ENCODE data around the gene SMYD1. TPM values are rescaled to one million over a fixed set of nuclear protein-coding genes. Genes with fewer than 3 reads are reported as not detected.

SMYD1 gene
- total and polyA plus RNA-seq, 10 of the 15 experiments (the other 5 are each of a cell fraction or from before 2014, with no cell fraction given) = 0.09 TPM; not detected in 9

- TF ChIP-seq MEF2A (IDR thresholded peaks at IDR 0.05; ENCODE audit: insufficient read depth, low read depth, low read length) (no peak), SREBF1 (IDR thresholded peaks at IDR 0.05; ENCODE audit: low read length) (no peak)
These were observed 54.1 kb downstream of the SMYD1 start (continued) for GRCh38 chr2:88121678-88122077.

DNA sequence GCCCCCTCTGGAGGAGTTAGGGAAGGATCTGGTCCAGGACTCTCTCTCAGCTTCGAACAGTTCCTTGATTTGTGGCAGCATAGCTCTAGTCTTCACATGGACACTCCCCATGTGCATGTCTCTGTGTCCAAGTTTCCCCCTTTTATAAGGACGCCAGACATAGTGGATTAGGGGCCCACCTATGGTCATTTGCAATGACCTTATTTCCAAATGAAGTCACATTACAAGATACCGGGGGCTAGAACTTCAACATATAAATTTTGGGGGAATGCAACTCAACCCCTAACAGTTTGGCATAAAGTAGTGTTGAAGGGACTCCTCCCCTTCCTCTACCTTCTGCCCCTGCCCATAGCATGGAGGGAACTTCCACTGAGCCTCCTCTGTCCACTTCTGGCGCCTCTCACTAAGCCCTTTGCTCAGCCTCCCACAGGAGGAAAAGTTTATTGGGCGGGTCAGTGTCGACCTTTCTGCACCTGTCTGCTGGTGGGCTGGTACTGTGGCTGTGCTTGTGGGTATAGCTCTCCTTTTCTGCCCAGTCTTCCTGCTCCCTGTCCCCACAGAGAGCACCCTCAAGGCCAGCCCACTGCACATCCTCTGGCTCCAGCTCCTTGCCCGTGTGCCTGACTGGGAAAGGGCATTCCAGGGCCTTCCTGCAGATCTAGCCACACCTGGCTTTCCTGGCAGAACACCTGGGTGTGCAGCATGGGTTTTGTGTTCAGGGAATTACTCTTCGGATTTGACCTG, 54.7 kb downstream of the SMYD1 start:
- BruUV-seq (replicated peaks) = no TSS peak
- Histone ChIP-seq H3K79me2 (ENCODE audit: control insufficient read depth, insufficient read depth, low read length) (no peaks in the 10 kb centered on the region), H3K9ac (ENCODE audit: control insufficient read depth, insufficient read depth, low read length) (no peak overlapping the region), H4K20me1 (ENCODE audit: control insufficient read depth, insufficient read depth) (no peaks in the 10 kb centered on the region), H3K9me3 (replicated peaks; ENCODE audit: control insufficient read depth, insufficient read depth, low read length) (no peaks in the 10 kb centered on the region), H3K4me1 (ENCODE audit: control insufficient read depth, insufficient read depth, low read length) (no peaks in the 10 kb centered on the region), H3K4me2 (ENCODE audit: control insufficient read depth, insufficient read depth) (no peak overlapping the region), H3K36me3 (ENCODE audit: control insufficient read depth in 2 of 2, insufficient read depth in 2 of 2, low read length in 1 of 2) (no peaks in the 10 kb centered on the region), H3K4me3 (no peak overlapping the region), H3K27me3 (replicated peaks in 1 of 2; ENCODE audit: control insufficient read depth in 2 of 2, insufficient read depth in 2 of 2, low read length in 1 of 2) (no peaks in the 10 kb centered on the region; a peak in 1 of 4 replicates), H3K27ac (ENCODE audit: control insufficient read depth, insufficient read depth) (no peak overlapping the region), H2AFZ (ENCODE audit: control insufficient read depth, low read depth, low read length) (no peak overlapping the region)
- WGBS (ENCODE audit: insufficient coverage, insufficient replicate concordance, low lambda C conversion rate, missing lambda C conversion rate) = 19% methylated on average over 8 of the region's 8 CpGs
- SMC1A ChIA-PET (ENCODE audit: uncharacterized antibody, unreplicated experiment) = no interaction called here
- intact Hi-C loops (cut with micrococcal nuclease; ENCODE audit: unreplicated experiment) (no loop called here), in situ Hi-C loops (cut with MboI) (no loop called here)
- POLR2A ChIA-PET = no interaction called here
- FAIRE-seq = no peak
- RAD21 ChIA-PET (ENCODE audit: unreplicated experiment) = no interaction called here
- no peak for ATAC-seq
- no peak for DNase-seq (ENCODE audit: low read depth, low spot score)
- no peak for TF ChIP-seq JUND (IDR thresholded peaks at IDR 0.05; ENCODE audit: low read depth, low read length)
- TF ChIP-seq, protein P1, sequence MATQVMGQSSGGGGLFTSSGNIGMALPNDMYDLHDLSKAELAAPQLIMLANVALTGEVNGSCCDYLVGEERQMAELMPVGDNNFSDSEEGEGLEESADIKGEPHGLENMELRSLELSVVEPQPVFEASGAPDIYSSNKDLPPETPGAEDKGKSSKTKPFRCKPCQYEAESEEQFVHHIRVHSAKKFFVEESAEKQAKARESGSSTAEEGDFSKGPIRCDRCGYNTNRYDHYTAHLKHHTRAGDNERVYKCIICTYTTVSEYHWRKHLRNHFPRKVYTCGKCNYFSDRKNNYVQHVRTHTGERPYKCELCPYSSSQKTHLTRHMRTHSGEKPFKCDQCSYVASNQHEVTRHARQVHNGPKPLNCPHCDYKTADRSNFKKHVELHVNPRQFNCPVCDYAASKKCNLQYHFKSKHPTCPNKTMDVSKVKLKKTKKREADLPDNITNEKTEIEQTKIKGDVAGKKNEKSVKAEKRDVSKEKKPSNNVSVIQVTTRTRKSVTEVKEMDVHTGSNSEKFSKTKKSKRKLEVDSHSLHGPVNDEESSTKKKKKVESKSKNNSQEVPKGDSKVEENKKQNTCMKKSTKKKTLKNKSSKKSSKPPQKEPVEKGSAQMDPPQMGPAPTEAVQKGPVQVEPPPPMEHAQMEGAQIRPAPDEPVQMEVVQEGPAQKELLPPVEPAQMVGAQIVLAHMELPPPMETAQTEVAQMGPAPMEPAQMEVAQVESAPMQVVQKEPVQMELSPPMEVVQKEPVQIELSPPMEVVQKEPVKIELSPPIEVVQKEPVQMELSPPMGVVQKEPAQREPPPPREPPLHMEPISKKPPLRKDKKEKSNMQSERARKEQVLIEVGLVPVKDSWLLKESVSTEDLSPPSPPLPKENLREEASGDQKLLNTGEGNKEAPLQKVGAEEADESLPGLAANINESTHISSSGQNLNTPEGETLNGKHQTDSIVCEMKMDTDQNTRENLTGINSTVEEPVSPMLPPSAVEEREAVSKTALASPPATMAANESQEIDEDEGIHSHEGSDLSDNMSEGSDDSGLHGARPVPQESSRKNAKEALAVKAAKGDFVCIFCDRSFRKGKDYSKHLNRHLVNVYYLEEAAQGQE (IDR thresholded peaks at IDR 0.05; ENCODE audit: low read depth, low read length) = no peak
- TF ChIP-seq SUZ12 (IDR thresholded peaks at IDR 0.05; ENCODE audit: unreplicated experiment) = no peak
- TF ChIP-seq ZZZ3 (IDR thresholded peaks at IDR 0.05; ENCODE audit: control insufficient read depth, insufficient read length, low read depth) = no peak
- no peak for TF ChIP-seq ASH2L (IDR thresholded peaks at IDR 0.05; ENCODE audit: borderline replicate concordance, low read depth)
- TF ChIP-seq SUPT20H (IDR thresholded peaks at IDR 0.05; ENCODE audit: borderline replicate concordance, control insufficient read depth, low read depth, low read length) = no peak
- no peak for TF ChIP-seq HCFC1 (IDR thresholded peaks at IDR 0.05; ENCODE audit: low read length)
- TF ChIP-seq NFYB (IDR thresholded peaks at IDR 0.05; ENCODE audit: insufficient read depth, low read depth, low read length) = no peak
- no peak for TF ChIP-seq KAT2A (conservative IDR thresholded peaks at IDR 0.05; ENCODE audit: control insufficient read depth, low read depth, low read length)
- no peak for TF ChIP-seq WRNIP1 (IDR thresholded peaks at IDR 0.05; ENCODE audit: borderline replicate concordance, low read depth, low read length)
- TF ChIP-seq MTA3 (IDR thresholded peaks at IDR 0.05; ENCODE audit: borderline replicate concordance, low read length) = no peak
- no peak for TF ChIP-seq RFX5 (IDR thresholded peaks at IDR 0.05; ENCODE audit: low read depth, low read length)
- TF ChIP-seq, protein P2, sequence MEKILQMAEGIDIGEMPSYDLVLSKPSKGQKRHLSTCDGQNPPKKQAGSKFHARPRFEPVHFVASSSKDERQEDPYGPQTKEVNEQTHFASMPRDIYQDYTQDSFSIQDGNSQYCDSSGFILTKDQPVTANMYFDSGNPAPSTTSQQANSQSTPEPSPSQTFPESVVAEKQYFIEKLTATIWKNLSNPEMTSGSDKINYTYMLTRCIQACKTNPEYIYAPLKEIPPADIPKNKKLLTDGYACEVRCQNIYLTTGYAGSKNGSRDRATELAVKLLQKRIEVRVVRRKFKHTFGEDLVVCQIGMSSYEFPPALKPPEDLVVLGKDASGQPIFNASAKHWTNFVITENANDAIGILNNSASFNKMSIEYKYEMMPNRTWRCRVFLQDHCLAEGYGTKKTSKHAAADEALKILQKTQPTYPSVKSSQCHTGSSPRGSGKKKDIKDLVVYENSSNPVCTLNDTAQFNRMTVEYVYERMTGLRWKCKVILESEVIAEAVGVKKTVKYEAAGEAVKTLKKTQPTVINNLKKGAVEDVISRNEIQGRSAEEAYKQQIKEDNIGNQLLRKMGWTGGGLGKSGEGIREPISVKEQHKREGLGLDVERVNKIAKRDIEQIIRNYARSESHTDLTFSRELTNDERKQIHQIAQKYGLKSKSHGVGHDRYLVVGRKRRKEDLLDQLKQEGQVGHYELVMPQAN (conservative IDR thresholded peaks at IDR 0.05) = no peak
- TF ChIP-seq ZSCAN29 (IDR thresholded peaks at IDR 0.05) = no peak
- TF ChIP-seq TCF12 (IDR thresholded peaks at IDR 0.05; ENCODE audit: low read depth, low read length) = no peak
- no peak for TF ChIP-seq HDAC6 (IDR thresholded peaks at IDR 0.05; ENCODE audit: unreplicated experiment)
- CTCF ChIA-PET = interaction anchor here (0.5 kb wide), 1 partner anchor 13 kb away, joined by 3 read pairs; no protein-coding TSS in a partner anchor

All from GM12878 (cell line).